GM11168 (cell line): Measurements from ENCODE around the gene STK24.

Source experiments
- in situ Hi-C: fragments of 300-500 bp; cut with MboI; formaldehyde crosslinking; loops from one replicate; pipeline ENCODE4 v1.12.0; 2022; ENCODE audit warnings: low sequenced_read_pairs; ENCODE audit not compliant: unreplicated experiment

STK24 gene

GRCh38 chr13:98479496-98480003 is 97.4 kb downstream of the STK24 start:
- in situ Hi-C loops = no loop called here

GRCh38 chr13:98478189-98479129 is 98.4 kb downstream of the STK24 start:
- in situ Hi-C loops = no loop called here

- in situ Hi-C loops = no loop called here
These were observed 100.4 kb downstream of the STK24 start for GRCh38 chr13:98476538-98476966.

- in situ Hi-C loops = no loop called here
These were observed 100.8 kb downstream of the STK24 start for GRCh38 chr13:98476106-98476505.

- in situ Hi-C loops = no loop called here
These were observed 101.4 kb downstream of the STK24 start for GRCh38 chr13:98475522-98475921.

- in situ Hi-C loops = no loop called here
These were observed 102.1 kb downstream of the STK24 start for GRCh38 chr13:98474761-98475160.

GRCh38 chr13:98474292-98474691 is 102.6 kb downstream of the STK24 start:
- in situ Hi-C loops = no loop called here

GRCh38 chr13:98473788-98474144 is 103.1 kb downstream of the STK24 start:
- in situ Hi-C loops = no loop called here

GRCh38 chr13:98473135-98473787 is 103.6 kb downstream of the STK24 start:
- in situ Hi-C loops = no loop called here

GRCh38 chr13:98471934-98472333 is 105.0 kb downstream of the STK24 start:
- in situ Hi-C loops = no loop called here

- in situ Hi-C loops = no loop called here
These were observed 106.0 kb downstream of the STK24 start for GRCh38 chr13:98470920-98471319.

GRCh38 chr13:98468929-98469328 is 108.0 kb downstream of the STK24 start:
- in situ Hi-C loops = no loop called here

- in situ Hi-C loops = no loop called here
These were observed 108.5 kb downstream of the STK24 start for GRCh38 chr13:98468361-98468760.

- in situ Hi-C loops = no loop called here
These were observed 109.5 kb downstream of the STK24 start for GRCh38 chr13:98467263-98467985.

GRCh38 chr13:98466634-98467236 is 110.2 kb downstream of the STK24 start:
- in situ Hi-C loops = no loop called here

GRCh38 chr13:98462946-98463345 is 114.0 kb downstream of the STK24 start:
- in situ Hi-C loops = no loop called here

GRCh38 chr13:98462241-98462882 is 114.5 kb downstream of the STK24 start:
- in situ Hi-C loops = no loop called here

GRCh38 chr13:98461486-98462240 is 115.2 kb downstream of the STK24 start:
- in situ Hi-C loops = no loop called here

GRCh38 chr13:98460516-98460915 is 116.4 kb downstream of the STK24 start:
- in situ Hi-C loops = no loop called here
